HG02884 (cell line): ENCODE measurements around the gene SESTD1.

Experiments used
- ATAC-seq: cut with Tn5 transposase; IDR thresholded peaks from one replicate; pipeline ENCODE4 v1.9.1; 2021; ENCODE audit warnings: mild to moderate bottlenecking, moderate library complexity; ENCODE audit not compliant: unreplicated experiment

The SESTD1 gene

DNA sequence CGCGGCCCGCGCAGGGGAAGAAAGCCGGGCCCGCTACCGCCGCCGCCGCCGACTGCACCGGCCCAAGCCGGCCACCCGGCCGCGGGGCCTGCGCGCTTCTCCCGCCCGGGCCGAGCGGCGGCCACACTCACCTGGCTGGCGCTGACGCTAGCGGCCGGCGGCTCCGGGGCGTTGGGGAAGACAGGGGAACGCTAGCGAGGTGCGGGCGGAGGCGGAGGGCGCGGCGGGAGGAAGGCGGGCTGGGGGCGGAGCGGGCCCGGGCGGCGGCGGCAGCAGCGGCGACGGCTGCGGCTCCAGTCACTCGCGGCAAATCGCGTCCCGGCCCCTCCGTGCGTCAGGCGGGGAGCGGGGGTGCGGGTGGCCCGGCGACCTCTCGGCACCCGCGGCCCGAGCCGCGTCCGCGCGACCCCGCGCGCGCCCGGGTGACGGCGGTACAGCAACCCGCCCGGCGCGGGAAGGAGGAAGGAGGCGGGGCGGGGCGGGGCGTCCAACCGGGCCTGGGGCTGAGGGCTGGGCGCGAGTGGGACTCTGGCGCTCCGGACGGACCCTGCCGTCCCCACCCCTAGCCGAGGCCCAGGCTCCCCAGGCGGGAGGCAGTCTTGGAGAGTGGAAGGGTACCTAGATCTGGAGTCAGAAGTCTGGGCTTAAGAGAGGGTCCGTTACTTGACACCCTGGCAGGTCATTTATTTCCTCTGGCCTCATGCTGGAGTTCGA lies at the start of gene SESTD1:
TSS of gene SESTD1 (minus strand) at position 465 of the 714 bp plus-strand sequence. CDS start 72,991 bp downstream, outside the sequence.
- ATAC-seq = peak; percentile 56

- ATAC-seq = no peak
These were observed 48.4 kb upstream of the SESTD1 start for GRCh38 chr2:179313057-179313456.

DNA sequence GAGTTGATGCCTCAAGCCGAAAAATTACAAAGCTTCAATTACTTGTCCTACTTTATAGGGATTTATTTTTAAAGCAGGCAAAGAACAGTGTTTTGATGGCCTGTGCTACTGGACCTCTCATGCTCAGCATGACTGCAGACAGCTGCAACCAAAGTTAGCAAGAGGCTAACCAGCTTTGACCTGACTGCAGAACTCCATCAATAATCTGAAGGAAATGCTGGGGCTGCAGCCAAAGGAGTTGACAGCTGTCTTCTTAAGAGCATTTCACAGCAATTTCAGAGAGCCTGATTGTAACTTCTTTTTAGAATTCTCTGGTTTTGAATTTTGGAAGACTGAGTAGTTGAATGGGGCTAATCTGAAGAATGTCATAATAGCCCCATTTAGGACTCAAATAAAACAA lies 46.5 kb upstream of the SESTD1 start:
- ATAC-seq = no peak

DNA sequence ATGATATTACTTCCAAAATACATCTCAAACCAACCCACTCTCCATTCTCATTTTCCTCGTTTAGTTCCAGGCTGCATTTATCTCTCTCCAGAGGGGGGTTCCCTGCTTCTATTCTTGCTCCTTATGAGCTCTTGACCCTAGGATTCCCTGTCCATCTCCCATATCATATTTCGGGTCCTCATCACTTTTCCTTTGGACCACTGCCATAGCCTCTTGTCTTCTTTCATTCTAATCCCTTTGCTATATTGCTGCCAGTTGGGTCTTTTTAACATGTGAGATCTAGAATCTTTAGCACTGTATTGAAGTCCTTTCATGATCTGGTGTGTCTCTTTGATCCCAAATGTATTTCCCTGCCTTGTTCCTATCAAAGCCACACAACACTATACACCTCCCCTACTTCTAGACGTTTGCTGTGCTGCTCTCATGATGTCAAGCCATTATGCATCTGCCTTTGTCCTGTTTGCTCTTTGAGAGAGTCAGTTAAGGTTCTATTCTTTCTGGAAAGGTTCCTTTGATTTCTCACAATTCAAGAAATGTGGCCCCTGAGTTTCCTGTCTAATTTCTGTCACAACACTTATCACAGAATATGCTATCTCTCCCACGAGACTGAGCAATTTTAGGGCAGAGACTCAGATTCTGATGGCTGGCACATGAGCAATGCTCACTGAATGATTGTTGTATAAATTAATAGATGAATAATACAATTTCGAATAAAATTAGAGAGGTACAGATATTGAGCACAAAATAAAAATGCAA lies 43.2 kb upstream of the SESTD1 start:
- ATAC-seq = no peak

DNA sequence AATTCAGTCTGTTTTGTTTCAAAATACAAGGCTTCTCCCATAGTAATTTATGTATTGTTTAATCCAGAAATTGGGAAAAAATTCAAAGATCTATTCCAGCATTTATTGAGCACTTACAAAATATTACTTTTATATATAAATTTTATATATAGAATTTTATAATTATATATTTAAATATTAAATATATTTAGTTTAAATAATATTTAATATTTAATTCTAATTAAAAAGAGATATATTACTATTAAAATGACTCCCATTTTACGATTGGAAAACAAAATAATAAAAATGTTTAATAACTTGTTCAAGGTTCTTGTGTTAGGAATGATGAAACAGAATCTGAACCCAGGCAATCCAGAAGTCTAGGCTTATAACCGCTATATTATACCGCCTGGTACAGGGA lies 40.5 kb upstream of the SESTD1 start:
- ATAC-seq = no peak

GRCh38 chr2:179304424-179304823 lies 39.8 kb upstream of the SESTD1 start:
- ATAC-seq = no peak

GRCh38 chr2:179302764-179303571 lies 38.3 kb upstream of the SESTD1 start:
- ATAC-seq = no peak

- no peak for ATAC-seq
These were observed 37.5 kb upstream of the SESTD1 start for GRCh38 chr2:179302149-179302548.

GRCh38 chr2:179298666-179299065 lies 34.0 kb upstream of the SESTD1 start:
- no peak for ATAC-seq

DNA sequence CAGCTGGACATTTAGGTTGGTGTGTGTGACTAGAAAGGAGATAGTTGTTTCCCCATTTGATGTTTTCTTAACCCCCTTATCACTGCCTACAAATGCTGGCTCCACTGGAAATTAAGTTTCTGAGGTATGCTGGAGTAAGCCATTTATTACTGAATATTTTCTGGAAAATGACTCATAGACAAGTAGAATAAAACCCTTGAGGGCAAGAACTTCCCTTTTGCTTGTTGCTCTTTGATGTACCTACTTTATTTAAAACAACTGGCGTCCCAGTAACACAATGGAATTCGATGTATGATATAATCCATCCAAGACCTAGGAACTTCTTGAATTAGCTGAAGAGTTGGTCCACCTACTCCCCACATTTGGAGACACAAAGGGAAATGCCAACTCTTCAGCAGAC lies 33.3 kb upstream of the SESTD1 start:
- no peak for ATAC-seq

DNA sequence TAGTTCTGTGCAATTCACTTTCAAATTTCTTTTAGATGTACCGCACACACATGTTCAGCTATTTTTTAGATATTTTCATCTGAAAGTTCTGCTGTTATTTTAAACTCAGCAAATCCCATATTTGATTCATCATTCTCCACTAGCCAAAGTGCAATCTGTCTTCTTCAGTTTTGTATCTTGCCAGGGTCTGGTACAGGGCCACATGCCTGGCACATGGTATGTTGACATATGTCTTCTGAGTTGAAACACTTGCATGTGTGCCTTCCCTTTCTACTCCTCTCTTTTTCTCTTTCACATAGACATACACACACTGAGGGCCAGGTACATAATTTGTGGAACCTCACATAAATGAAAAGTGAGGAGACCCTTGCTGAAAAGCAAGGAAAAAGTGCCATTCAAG lies 25.7 kb upstream of the SESTD1 start:
- ATAC-seq = no peak

DNA sequence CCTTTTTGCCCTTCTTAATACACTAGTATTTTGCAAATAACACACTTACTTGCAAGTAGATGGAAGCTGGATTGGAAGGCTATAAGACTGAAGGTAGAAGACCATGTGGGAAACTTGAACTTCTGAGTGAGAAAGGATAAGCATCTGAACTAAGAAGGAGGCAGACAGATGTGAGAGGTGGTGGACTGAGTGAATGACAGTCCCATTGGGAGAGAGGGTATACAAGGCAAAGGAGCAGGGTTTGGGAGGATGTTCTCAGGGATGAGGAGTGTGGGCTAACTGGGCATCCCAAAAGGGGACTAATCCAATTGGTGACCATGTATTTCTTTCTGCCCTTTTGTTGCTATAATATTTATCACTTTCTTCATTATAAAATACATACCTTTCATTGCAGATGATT lies 20.4 kb upstream of the SESTD1 start:
- ATAC-seq = no peak

- no peak for ATAC-seq
These were observed 13.0 kb upstream of the SESTD1 start for GRCh38 chr2:179277429-179278196.

GRCh38 chr2:179275253-179276012 lies 10.8 kb upstream of the SESTD1 start:
- no peak for ATAC-seq

DNA sequence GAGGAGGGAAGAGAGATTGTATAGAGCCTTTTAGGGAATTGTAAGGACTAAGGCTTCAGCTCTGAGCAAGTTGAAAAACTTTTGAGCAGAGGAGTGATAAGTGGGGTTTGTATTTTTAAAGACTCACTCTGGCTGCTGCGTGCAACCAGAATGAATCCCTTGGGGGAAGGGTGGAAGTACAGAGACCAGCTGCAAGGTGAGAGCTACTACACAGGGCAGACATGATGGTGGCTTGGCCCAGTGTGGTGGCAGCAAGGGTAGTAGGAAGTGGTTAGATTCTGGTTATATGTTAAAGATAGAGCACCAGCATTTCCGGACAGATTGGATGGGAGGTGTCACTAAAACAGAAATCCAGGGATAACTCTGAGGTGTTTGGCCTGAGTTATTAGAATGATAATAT lies 10.1 kb upstream of the SESTD1 start:
- no peak for ATAC-seq

- ATAC-seq = no peak
These were observed 8.9 kb upstream of the SESTD1 start for GRCh38 chr2:179273461-179273962.

GRCh38 chr2:179272406-179273192 lies 8.0 kb upstream of the SESTD1 start:
- no peak for ATAC-seq

GRCh38 chr2:179270689-179271088 lies 6.1 kb upstream of the SESTD1 start:
- no peak for ATAC-seq

DNA sequence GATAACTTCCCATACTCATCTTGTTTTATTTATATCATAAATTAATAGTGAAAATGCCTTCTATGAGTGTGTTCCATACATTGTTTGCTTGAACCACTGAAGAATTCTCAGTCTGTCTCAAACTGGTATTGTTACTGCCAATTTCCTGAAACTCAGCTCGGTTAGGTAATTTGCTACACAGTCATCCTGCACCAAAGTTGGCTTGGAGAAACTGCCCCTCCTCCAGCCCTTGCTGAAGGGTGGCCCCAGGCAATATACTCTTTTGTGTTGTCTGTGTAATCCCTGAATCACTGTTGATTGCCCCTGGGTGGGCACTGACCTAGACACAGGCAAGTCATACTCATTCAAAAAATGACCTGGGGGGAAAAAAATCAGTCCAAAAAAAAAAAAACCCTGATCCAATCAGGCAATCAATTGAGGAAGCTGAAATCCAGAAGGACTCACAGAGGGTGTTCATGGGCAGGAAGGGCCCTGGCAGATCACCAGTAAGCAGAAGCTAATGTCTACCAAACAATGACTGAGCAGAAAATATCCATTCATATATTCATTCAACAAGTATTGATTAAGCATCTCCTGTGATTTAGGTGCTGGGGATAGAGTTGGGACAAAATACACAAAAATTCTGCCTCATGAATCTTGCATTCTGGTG lies 3.8 kb upstream of the SESTD1 start:
- ATAC-seq = peak; percentile 45
